DND-41 (cell line): ENCODE measurements around the gene ZIM2.

Experiments used
- ATAC-seq: fragments of 200-7000 bp; cut with Tn5 transposase; 3 replicates; pipeline ENCODE4 v1.9.1; 2021; ENCODE audit warnings: low read depth; ENCODE audit not compliant: insufficient read depth
- DNase-seq: peaks from one replicate; pipeline ENCODE4 v3.0.0-alpha.2; 2020
- H2AFZ ChIP-seq: 2 replicates; pipeline ENCODE4 v1.6.0; 2012; ENCODE audit warnings: low read depth, low read length
- H3K27ac ChIP-seq: 2 replicates; pipeline ENCODE4 v1.5.1; 2012; ENCODE audit warnings: low read length, inconsistent platforms
- H3K27me3 ChIP-seq: fragments of 200-600 bp; sonication (generic); 2 replicates; pipeline ENCODE4 v1.6.0; 2012; ENCODE audit warnings: low read length, mild to moderate bottlenecking, inconsistent platforms; ENCODE audit not compliant: insufficient read depth, poor library complexity
- H3K36me3 ChIP-seq: 2 replicates; pipeline ENCODE4 v1.5.1; 2012; ENCODE audit warnings: low read length, inconsistent platforms; ENCODE audit not compliant: insufficient read depth
- H3K4me1 ChIP-seq: 2 replicates; pipeline ENCODE4 v1.5.1; 2012; ENCODE audit warnings: mild to moderate bottlenecking, low read length; ENCODE audit not compliant: insufficient read depth
- H3K4me2 ChIP-seq: 2 replicates; pipeline ENCODE4 v1.6.0; 2012; ENCODE audit warnings: mild to moderate bottlenecking, moderate library complexity, low read length, inconsistent platforms; ENCODE audit not compliant: insufficient read depth
- H3K4me3 ChIP-seq, 2 experiments: fragments of 200-600 bp in 1 of 2; shearing (Covaris generic) in 1 of 2; 2 replicates each; pipeline ENCODE4 v1.5.1; 2012 to 2016; ENCODE audit warnings: inconsistent platforms in 2 of 2, low read length in 2 of 2, mild to moderate bottlenecking in 2 of 2, low read depth in 1 of 2, moderate library complexity in 1 of 2
- H3K79me2 ChIP-seq: 2 replicates; pipeline ENCODE4 v1.6.0; 2012; ENCODE audit warnings: low read length, inconsistent platforms; ENCODE audit not compliant: insufficient read depth
- H3K9ac ChIP-seq: 2 replicates; pipeline ENCODE4 v1.6.0; 2012; ENCODE audit warnings: low read depth, mild to moderate bottlenecking, inconsistent platforms, low read length, moderate library complexity
- H3K9me3 ChIP-seq: 2 replicates; pipeline ENCODE4 v1.5.1; 2012; ENCODE audit warnings: low read length, moderate library complexity, mild to moderate bottlenecking, inconsistent platforms; ENCODE audit not compliant: insufficient read depth, severe bottlenecking
- H4K20me1 ChIP-seq: 2 replicates; pipeline ENCODE4 v1.6.0; 2012; ENCODE audit warnings: low read length; ENCODE audit not compliant: insufficient read depth
- EZH2 ChIP-seq: IDR thresholded peaks from 3 replicates; pipeline ENCODE4 v1.6.1; 2012; ENCODE audit warnings: borderline replicate concordance, low read depth, mild to moderate bottlenecking, moderate library complexity, low read length, inconsistent platforms; ENCODE audit not compliant: severe bottlenecking
- TF ChIP-seq, protein P1 (sequence below): IDR thresholded peaks from 2 replicates; pipeline ENCODE4 v1.5.1; 2012; ENCODE audit warnings: borderline replicate concordance, low read length, moderate library complexity, mild to moderate bottlenecking; ENCODE audit not compliant: poor library complexity, severe bottlenecking; ENCODE audit errors: extremely low read depth

ZIM2 gene

DNA sequence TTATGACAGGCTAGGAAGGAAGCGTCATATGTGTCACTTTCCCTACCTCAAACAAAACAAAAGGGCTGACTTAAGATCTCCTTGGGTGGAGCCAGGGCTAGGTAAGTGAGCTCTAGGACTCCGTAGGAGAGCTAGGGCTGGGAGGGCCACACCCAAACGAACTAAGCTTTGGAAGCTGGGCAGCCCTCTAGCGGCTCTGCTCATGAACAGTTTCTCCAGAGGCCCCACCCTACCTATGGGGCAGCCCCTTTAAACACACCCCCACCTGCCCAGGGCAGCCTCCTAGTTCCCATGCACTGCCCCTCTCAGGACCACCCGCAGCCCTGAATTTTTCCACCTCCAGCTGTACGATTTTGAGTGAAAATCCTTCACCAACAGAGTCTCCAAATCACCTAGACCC lies 3.5 kb downstream of the ZIM2 start:
- Histone ChIP-seq H3K27ac (no peak overlapping the region), H3K36me3 (no peaks in the 10 kb centered on the region)

DNA sequence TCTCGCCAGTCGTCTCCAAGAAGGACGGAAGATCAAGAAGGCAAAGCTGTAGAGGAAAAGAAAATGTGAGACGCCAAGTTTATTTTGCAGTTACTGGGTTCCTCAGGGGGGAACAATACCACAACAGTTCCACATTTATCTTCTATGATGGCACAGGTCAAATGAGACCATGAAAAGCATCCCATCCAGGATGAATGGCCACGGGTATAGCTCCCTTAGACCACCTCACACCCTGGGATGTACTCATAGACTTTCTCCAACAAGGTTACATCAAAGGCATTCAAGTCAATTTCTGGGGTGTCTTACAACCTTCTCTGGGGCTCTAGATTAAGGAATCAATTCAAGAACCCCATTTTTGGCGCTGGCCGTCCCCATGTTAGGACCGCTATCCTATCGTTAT lies 4.5 kb downstream of the ZIM2 start:
- Histone ChIP-seq H3K27me3 (peaks cover 4% of the 10 kb centered on the region), H4K20me1 (no peaks in the 10 kb centered on the region), H3K9me3 (peaks cover 22% of the 10 kb centered on the region), H3K4me1 (no peaks in the 10 kb centered on the region), H3K79me2 (no peaks in the 10 kb centered on the region), H3K36me3 (no peaks in the 10 kb centered on the region), H3K9ac (no peak overlapping the region), H3K4me2 (no peak overlapping the region), H3K27ac (no peak overlapping the region), H3K4me3 (no peak overlapping the region), H2AFZ (no peak overlapping the region)
- no peak for TF ChIP-seq EZH2
- TF ChIP-seq, protein P1, sequence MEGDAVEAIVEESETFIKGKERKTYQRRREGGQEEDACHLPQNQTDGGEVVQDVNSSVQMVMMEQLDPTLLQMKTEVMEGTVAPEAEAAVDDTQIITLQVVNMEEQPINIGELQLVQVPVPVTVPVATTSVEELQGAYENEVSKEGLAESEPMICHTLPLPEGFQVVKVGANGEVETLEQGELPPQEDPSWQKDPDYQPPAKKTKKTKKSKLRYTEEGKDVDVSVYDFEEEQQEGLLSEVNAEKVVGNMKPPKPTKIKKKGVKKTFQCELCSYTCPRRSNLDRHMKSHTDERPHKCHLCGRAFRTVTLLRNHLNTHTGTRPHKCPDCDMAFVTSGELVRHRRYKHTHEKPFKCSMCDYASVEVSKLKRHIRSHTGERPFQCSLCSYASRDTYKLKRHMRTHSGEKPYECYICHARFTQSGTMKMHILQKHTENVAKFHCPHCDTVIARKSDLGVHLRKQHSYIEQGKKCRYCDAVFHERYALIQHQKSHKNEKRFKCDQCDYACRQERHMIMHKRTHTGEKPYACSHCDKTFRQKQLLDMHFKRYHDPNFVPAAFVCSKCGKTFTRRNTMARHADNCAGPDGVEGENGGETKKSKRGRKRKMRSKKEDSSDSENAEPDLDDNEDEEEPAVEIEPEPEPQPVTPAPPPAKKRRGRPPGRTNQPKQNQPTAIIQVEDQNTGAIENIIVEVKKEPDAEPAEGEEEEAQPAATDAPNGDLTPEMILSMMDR: no peak
- no peak for ATAC-seq
- no peak for DNase-seq

More for the DNA sequence above, 3.5 kb downstream of the ZIM2 start:
- ATAC-seq (no peak), DNase-seq (no peak)
- no peaks in the 10 kb centered on the region for H3K4me1 ChIP-seq
- H3K9ac ChIP-seq: no peak overlapping the region
- no peak overlapping the region for H3K4me2 ChIP-seq
- H3K4me3 ChIP-seq: no peak overlapping the region
- peaks cover 22% of the 10 kb centered on the region for H3K9me3 ChIP-seq
- H4K20me1 ChIP-seq: no peaks in the 10 kb centered on the region
- H3K79me2 ChIP-seq: no peaks in the 10 kb centered on the region
- H3K27me3 ChIP-seq: peaks cover 4% of the 10 kb centered on the region
- no peak for TF ChIP-seq EZH2
- TF ChIP-seq, protein P1: no peak
- no peak overlapping the region for H2AFZ ChIP-seq

DNA sequence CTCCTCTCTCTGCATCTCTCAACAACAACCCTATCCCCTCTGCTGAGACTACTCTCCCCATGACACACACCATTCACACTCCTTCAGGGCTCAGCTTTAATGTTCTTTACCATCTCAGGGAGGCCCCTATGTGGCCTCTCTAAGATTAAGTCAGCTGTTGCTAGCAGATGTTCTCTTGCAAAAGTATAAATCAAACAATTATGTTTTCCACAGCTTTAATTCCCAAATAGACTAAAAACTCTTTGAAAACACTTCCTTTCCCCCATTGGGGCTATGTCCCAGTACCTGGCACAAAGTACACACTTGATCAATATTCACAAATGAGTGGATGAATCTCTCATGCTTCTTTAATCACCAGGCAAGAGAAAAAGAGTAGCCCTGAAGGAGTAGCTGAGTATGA lies 5.1 kb downstream of the ZIM2 start:
- Histone ChIP-seq H3K27ac (no peak overlapping the region), H3K4me2 (no peak overlapping the region), H3K4me3 (no peak overlapping the region), H3K79me2 (no peaks in the 10 kb centered on the region), H3K9me3 (peaks cover 22% of the 10 kb centered on the region), H3K4me1 (no peaks in the 10 kb centered on the region), H4K20me1 (no peaks in the 10 kb centered on the region), H3K36me3 (no peaks in the 10 kb centered on the region), H2AFZ (no peak overlapping the region), H3K27me3 (peaks cover 4% of the 10 kb centered on the region), H3K9ac (no peak overlapping the region)
- ATAC-seq (no peak), DNase-seq (no peak)
- TF ChIP-seq, protein P1: no peak
- TF ChIP-seq EZH2: no peak
